Measurements from ENCODE around the gene PRLHR.
"Not testable (repeated sequence)": the region's sequence is repeated elsewhere in the genome, so short reads cannot be mapped to it uniquely, and the experiment has no call there.

PRLHR gene
- total RNA-seq = 0 to 0.18 (median 0.09) reads per million in 4 experiments

GRCh38 chr10:118595598-118596425, at the start of gene PRLHR:
Gene PRLHR (minus strand): TSS chr10:118595648. CDS start chr10:118595244, 404 bp downstream.
- no peak for DNase-seq

GRCh38 chr10:118642228-118642627, 46.8 kb upstream of the PRLHR start:
- no peak for DNase-seq

- DNase-seq = no peak
These were observed 43.2 kb upstream of the PRLHR start for GRCh38 chr10:118638680-118639079.

DNA sequence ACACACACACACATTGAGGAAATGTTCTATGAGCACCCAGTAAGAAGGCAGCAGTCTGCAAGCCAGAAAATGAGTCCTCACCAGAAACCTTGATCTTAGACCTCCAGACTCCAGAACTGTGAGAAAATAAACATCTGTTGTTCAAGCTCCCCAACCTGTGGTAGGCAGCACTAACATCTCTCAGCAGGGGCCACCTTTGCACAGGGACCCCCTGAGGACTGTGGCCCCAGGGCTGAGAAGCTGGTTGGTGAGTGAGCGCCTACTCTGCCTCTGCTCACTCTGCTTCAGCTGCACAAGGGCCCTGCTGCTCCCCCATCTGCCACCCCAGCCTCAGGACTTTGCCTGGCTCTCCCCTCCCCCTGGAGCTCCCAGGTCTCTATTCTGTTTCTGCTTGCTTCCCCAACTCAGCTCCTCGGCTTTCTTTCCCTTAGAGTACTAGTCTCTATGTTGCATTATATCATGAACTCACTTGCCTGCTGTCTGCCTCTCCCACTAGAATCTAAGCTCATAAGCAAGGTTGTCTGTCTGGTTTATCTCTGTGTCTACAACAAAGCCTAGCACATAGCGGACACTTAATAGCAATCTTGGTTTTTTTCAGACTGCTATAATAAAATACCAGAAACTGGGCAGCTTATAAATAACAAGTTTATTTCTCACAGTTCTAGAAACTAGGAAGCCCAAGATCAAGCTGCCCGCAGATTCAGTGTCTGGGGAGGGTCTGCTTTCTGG, 40.4 kb upstream of the PRLHR start:
- DNase-seq = no peak

- DNase-seq = no peak
These were observed 38.3 kb upstream of the PRLHR start for GRCh38 chr10:118633786-118634185.

GRCh38 chr10:118629211-118629610, 33.8 kb upstream of the PRLHR start:
- no peak for DNase-seq

DNA sequence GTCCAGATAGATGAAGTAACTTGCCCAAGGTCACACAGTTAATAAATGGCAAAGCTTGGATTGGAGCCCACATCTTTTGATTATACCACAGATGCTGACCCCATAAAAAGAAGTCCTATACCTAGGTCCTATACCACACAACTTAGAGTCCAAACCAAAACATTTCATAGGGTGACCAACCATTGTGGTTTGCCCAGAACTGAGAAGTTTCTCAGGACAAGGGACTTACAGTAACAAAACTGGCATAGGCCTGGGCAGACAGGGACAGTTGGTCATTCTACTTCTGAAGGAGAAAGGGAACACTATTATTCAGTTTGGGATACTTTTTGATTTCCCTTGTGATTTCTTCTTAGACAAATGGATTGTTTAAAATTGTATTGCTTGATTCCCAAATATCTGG, 32.9 kb upstream of the PRLHR start:
- no peak for DNase-seq

DNA sequence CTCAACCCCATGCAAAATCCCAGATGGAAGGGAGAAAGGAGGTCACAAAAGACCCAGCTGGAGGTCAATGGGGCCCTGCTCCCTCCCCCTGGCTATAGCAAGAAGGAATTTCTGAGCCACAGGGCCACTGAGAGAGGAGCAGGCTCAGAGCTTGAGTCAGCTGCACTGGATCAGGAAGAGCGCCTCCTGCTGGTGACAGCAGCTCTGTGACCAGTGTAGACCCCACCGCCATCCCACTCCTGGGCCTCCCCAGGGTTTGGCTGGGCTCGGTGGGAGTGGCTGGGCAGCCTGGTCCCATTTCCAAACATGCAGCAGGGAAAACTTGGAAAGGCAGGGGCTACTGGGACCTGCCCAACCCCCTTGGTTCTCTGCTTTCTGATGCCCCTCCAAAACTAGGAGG, 31.5 kb upstream of the PRLHR start:
- no peak for DNase-seq

DNA sequence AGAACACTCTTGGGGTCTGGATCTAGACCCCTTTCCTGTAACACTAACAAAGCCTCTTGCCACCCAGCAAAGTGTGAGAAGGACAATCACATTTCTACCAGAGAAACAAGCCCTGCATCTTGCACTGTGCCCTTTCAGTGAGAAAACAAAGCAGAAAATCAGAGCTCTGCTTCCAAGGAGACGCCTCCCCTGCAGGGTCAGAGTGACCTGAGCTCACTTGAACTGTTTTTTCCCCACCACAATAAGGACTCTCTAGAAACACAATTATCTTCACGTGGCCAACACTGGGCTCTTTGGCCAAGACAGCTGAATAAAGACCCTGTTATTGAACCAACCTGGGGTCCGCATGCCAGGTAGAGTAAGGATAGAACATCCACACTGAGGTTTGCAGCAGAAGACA, 30.1 kb upstream of the PRLHR start:
- DNase-seq = no peak

GRCh38 chr10:118624747-118625146, 29.3 kb upstream of the PRLHR start:
- DNase-seq = no peak

DNA sequence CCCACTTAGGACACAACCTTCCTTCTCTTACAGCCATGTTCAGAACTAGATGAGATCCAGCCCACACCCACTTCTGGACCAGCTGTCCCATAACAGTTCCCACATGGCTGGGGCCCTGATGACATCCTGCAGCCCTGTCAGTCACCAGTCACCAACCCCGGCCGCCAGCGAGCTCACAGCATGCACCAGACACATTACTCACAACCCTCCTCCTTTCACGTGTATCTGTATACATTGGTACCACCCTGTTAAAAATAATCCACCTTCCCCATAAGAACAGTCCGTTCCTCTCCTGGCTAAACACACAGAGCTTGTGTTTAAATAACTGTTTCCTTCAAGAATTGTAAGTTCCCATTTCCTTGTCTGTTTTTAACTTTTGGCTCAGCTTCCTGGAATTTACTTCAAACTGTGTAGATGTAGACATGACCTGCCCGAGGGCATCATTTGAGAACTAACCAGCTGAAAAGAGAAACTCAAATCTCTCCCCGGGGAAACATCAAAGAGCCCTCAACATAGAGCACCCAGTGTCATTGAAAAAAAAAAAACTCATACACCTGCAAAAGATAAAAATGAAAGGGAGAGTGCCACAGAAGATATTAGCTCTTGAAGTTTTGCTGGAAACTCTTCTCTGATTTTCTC, 26.0 kb upstream of the PRLHR start:
- DNase-seq = no peak

GRCh38 chr10:118613863-118614262, 18.4 kb upstream of the PRLHR start:
- DNase-seq = not testable (repeated sequence)

GRCh38 chr10:118610577-118610976, 15.1 kb upstream of the PRLHR start:
- DNase-seq = no peak

- DNase-seq = no peak
These were observed 12.4 kb upstream of the PRLHR start for GRCh38 chr10:118607768-118608354.

- DNase-seq = no peak
These were observed 10.2 kb upstream of the PRLHR start for GRCh38 chr10:118605694-118606093.

GRCh38 chr10:118596426-118597124, 1.1 kb upstream of the PRLHR start:
- no peak for DNase-seq

DNA sequence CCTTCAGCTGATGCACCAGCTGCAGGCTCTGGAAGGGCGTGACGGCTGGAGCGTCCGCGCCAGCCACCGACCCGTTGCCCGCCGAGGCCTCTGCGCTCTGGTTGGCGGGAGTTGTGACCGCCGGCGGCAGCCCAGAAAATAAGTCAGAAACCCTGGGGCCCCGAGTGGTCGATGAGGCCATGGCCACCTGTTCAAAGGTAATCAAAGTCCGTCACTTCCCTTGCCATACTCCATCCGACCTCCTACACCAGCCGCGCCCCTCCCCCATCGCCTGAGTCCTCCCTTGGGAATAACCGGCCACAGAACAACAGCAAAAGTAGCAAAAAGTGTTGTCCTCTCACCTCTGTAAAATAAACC, 406 bp downstream of the PRLHR start:
- DNase-seq = no peak

GRCh38 chr10:118594392-118595063, 920 bp downstream of the PRLHR start:
- DNase-seq = peak; percentile 6

- DNase-seq = no peak
These were observed 2.6 kb downstream of the PRLHR start for GRCh38 chr10:118592675-118593330.

DNA sequence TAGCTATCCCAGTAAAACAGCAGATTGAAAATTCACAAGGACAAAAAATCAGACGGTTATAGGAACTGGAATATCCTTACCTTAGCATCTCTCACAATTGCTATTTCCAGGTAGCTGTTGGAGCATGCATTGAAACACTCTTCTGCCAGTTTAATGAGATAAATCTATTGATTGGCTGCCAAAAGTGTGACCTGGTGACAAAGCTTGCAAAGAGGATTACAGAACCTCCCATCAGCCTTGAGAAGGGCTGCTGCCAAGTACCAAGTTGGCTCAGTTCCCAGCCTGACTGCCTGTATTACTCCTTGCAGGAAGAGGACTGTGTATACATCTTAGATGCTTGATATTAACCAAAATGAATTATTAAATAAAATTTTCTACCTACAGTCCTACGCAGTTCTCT, 5.1 kb downstream of the PRLHR start:
- no peak for DNase-seq

DNA sequence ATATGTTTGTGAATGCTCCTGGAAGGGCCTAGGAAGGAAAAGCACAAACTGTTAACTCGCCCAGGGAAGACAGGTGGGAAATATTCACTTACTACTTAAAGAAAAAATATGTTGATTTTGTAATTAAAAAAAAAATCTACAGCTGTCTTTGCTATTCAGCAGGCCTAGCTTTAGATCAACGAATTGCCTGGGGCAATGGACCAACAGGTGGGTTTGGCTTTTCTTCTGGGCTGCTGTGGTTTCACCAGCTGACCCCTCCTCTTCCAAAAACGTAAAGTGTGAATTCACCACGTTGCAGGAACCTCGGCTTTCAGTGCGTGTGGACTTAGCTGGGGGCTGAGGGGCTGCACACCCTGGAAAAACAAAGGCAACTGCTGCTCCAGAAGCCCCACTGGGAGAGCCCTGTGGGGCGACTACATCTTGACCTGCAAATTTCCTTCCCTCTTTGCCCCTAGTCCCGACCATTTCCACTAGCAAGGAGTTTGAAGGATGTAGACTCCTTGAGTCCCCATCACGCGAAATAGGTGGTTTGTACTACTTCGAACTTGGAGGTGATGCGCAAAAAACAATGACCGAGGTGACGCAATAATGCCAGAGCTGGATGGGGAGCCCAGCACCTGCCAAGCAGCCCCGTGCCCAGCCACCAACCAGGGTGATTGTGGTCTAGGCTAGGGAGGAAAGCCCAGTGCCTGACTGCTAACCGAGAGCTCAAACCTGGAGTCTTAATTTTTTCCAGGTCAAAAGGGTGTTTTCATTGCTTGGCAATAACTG, 7.4 kb downstream of the PRLHR start:
- DNase-seq = no peak
